GM06990 (cell line): Measurements from ENCODE around the gene EPN2.

Experiments
- DNase-seq: peaks from one replicate; pipeline ENCODE4 v3.0.0-alpha.2; 2011; ENCODE audit not compliant: insufficient read length; ENCODE audit errors: extremely low read depth
- H3K27me3 ChIP-seq: replicated peaks from 2 replicates; pipeline ENCODE4 v1.6.0; 2011; ENCODE audit warnings: low read length; ENCODE audit not compliant: control insufficient read depth, insufficient read depth
- H3K36me3 ChIP-seq: 2 replicates; pipeline ENCODE4 v1.5.1; 2011; ENCODE audit warnings: low read length; ENCODE audit not compliant: control insufficient read depth, insufficient read depth
- H3K4me3 ChIP-seq: replicated peaks from 2 replicates; pipeline ENCODE4 v1.5.1; 2011; ENCODE audit warnings: low read depth, mild to moderate bottlenecking, control low read depth, low read length
- CTCF ChIP-seq: IDR thresholded peaks from 2 replicates; pipeline ENCODE4 v1.5.1; 2011; ENCODE audit warnings: low read length, control low read depth, mild to moderate bottlenecking, inconsistent platforms; ENCODE audit not compliant: insufficient read depth, poor library complexity, severe bottlenecking

The EPN2 gene

GRCh38 chr17:19339341-19339815 lies 102.2 kb downstream of the EPN2 start:
- no peaks in the 10 kb centered on the region for H3K36me3 ChIP-seq
- no peak overlapping the region for H3K4me3 ChIP-seq
- no peak for DNase-seq
- H3K27me3 ChIP-seq: no peaks in the 10 kb centered on the region
- no peak for TF ChIP-seq CTCF

GRCh38 chr17:19341211-19341631 lies 104.1 kb downstream of the EPN2 start:
- Histone ChIP-seq H3K27me3 (no peaks in the 10 kb centered on the region), H3K4me3 (no peak overlapping the region), H3K36me3 (no peaks in the 10 kb centered on the region)
- no peak for DNase-seq
- TF ChIP-seq CTCF: no peak

DNA sequence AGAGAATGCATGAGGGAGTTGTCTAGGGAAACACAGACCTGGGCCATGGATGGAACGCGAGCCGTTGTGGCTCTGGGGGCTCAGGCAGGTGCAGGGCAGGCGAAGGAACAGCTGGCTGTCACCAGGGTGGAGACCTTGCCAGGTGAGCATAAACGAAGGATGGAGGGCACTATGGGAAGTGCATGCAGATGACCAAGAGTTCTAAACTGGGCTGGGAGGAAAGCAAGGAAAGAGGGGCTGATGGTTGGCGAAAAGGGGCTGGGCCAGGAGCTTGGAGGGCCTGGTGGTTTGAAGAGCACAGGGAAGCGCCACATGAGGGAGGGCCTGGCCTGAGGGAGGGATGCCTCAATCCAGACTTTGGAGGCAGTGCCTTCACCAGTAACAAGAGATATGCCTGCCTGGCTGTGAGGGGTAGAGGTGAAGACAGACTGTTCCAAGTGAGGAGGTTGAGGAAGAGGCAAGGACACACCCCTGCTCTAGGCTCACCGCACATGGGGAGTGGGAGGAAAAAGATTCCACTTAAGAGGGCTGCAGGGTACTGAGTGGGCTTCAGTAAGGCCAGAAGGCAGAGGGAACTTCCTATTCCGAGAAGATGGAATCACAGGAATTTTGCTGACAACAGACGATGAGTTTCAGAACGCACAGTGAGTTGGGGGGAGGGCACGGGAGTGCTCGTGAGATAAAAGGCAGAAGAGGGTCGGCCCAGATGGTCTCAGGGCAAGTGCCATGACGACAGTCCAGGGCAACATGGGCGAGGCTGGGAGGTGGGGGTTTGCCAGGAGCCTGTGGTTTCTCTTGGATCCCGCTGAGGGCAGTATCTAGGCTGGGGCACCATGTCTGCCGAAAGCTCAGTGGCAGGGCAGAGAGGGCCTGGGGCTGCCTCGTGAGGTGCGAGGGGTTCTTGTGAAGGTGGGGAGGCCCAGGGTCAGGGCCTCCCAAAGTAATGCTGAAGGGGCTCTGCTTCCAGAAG lies 104.8 kb downstream of the EPN2 start:
- Histone ChIP-seq H3K36me3 (no peaks in the 10 kb centered on the region), H3K27me3 (no peaks in the 10 kb centered on the region), H3K4me3 (no peak overlapping the region)
- TF ChIP-seq CTCF: no peak
- no peak for DNase-seq

DNA sequence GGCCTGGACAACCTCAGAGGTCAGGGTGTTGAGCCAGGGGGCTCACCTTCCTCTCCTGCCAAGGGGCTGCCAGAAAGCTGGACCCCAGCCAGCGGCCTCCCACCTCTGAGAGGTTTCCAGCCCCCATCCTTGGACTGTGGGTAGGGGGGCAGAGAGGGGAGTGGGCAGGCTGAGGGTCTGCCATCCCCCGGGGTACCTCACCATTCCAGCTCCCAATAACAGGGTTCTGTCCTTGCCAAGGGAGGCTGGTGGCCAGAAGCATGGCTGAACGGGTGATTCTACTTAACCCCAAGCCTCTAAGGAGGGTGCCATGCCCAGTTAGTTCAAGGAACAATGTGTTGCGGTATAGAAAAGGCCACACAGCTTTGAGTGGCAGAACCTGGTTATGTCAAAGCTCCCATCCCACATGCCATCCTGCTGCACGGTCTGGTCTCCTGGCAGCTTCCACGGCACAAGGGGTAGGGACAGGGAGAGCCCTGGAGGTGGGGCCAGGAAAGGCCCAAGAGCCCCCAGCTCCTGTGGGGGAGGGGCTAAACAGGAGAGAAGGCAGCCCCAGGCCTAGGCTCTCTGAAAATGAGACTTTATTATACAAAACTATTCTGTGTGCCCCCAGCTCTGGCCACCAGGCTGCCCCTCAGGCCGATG lies 105.6 kb downstream of the EPN2 start:
- H3K36me3 ChIP-seq: no peaks in the 10 kb centered on the region
- DNase-seq: no peak
- no peak for TF ChIP-seq CTCF
- H3K4me3 ChIP-seq: no peak overlapping the region
- no peaks in the 10 kb centered on the region for H3K27me3 ChIP-seq

DNA sequence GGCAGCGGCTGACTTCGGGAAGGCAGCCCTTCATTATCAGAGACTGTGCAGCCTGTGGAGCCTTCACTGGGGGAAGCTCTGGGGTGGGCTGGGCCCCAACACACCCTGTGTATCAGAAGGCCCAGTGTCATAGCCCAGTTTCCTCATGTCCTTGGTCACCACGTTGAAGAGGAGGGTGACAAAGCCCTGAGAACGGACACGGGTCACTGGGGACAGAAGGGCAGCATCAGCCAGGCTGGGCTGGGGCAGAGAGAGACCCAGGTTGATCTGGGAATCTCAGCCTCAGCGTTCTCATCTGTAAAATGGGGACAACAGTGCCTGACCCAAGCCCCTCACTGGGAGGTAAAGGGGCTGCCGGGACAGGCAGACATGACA lies 106.1 kb downstream of the EPN2 start:
- DNase-seq: no peak
- no peaks in the 10 kb centered on the region for H3K27me3 ChIP-seq

More for the DNA sequence above, 106.1 kb downstream of the EPN2 start:
- H3K36me3 ChIP-seq: no peaks in the 10 kb centered on the region
- no peak for TF ChIP-seq CTCF
- no peak overlapping the region for H3K4me3 ChIP-seq
